DOHH2 (cell line): Measurements from ENCODE around the gene PLCD1.

ENCODE experiments used
- CTCF ChIP-seq: fragments of 200-600 bp; sonication (generic); IDR thresholded peaks from one replicate; pipeline ENCODE4 v1.5.1; 2014; ENCODE audit warnings: antibody characterized with exemption, mild to moderate bottlenecking, low read depth, low read length; ENCODE audit not compliant: poor library complexity, severe bottlenecking
- EZH2phosphoT487 ChIP-seq: fragments of 200-600 bp; sonication (generic); IDR thresholded peaks from 2 replicates; pipeline ENCODE4 v1.6.1; 2017; ENCODE audit warnings: borderline replicate concordance, mild to moderate bottlenecking, antibody characterized with exemption, low read length, moderate library complexity, mixed read lengths

DNA sequence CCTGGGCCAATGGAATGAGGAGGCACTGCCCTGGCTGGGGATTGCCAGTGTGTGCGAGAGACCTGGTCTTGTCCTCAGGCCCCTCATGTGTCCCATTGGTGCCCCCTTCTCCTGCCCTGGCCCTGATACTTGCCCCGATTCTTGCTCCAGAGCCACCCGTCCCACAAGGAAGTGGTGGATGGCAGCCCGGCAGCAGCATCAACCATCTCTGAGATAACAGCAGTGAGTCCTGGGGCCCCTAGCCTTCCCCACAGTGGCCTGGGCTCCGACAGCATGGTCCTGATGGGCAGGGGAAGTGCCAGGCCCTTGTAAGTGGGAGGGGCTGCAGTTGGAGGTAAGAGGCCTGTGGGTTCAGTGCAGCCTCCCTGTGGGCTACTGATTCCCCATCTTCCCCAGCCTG, 23.4 kb downstream of the PLCD1 start:
- TF ChIP-seq CTCF = no peak
- TF ChIP-seq EZH2phosphoT487 = no peak
